Choroid plexus epithelial cell (primary cell): ENCODE results near the gene ABCG8.

ENCODE experiments used
- DNase-seq: peaks from one replicate; pipeline ENCODE4 v3.0.0-alpha.2; 2010; ENCODE audit warnings: low read depth
- H3K4me3 ChIP-seq: 2 replicates; pipeline ENCODE4 v1.5.1; 2011; ENCODE audit warnings: low read depth, mild to moderate bottlenecking, control low read depth, low read length, moderate library complexity
- CTCF ChIP-seq: conservative IDR thresholded peaks from 2 replicates; pipeline ENCODE4 v1.5.1; 2011; ENCODE audit warnings: low read depth, mild to moderate bottlenecking, control low read depth, inconsistent platforms, low read length, moderate library complexity

ABCG8 gene

GRCh38 chr2:43838560-43839267 lies at the start of gene ABCG8, which contains the start of gene ABCG5:
ABCG8 (plus strand) TSS chr2:43838971; CDS start chr2:43839054, 83 bp downstream.
ABCG5 (minus strand) TSS chr2:43838839; CDS start chr2:43838679, 160 bp downstream.
- H3K4me3 ChIP-seq = no peak within 1 kb of the TSS
- DNase-seq = no peak
- TF ChIP-seq CTCF = no peak

GRCh38 chr2:43790147-43790546 lies 48.6 kb upstream of the ABCG8 start:
- no peak for TF ChIP-seq CTCF
- H3K4me3 ChIP-seq = no peak overlapping the region
- no peak for DNase-seq

GRCh38 chr2:43791035-43791765 lies 47.6 kb upstream of the ABCG8 start:
- H3K4me3 ChIP-seq = no peak overlapping the region
- TF ChIP-seq CTCF = no peak
- DNase-seq = no peak

GRCh38 chr2:43792653-43793052 lies 46.1 kb upstream of the ABCG8 start:
- DNase-seq = no peak
- H3K4me3 ChIP-seq = no peak overlapping the region
- TF ChIP-seq CTCF = no peak

GRCh38 chr2:43794956-43795355 lies 43.8 kb upstream of the ABCG8 start:
- TF ChIP-seq CTCF = no peak
- H3K4me3 ChIP-seq = no peak overlapping the region
- DNase-seq = no peak

- no peak for TF ChIP-seq CTCF
- H3K4me3 ChIP-seq = no peak overlapping the region
- DNase-seq = no peak
Observed at GRCh38 chr2:43796206-43796605, 42.6 kb upstream of the ABCG8 start.
